Measurements from ENCODE around the gene SPPL3.

DNA sequence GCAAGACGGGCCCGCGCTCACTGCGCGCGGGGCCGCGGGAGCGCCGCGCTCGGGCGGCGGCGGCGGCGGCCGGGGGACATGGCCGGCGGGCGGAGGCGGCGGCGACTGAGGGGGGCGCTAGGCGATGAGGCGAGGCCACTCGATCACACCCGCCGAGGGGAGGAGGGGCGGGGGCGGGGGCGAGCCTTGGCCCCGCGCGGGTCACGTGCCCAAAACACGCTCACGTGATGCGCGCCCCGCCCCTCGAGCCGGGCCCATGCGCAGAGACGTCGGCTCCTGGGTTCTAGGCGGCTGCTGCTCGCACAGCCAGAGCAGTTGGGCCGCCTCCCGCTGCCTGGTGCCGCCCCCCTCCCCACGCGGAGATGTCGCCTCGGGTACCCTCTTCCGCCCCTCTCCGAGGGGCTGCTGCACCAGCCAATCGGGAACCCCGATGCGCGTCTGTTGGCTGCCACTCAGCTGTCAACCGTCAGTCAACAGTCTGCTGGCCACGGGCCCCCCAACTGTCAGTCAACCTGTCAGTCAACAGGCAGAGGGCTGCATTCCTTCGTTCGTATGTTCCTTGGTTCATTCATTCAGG is at the start of gene SPPL3:
- TF ChIP-seq SP1 (CRISPR knock-in tag; conservative IDR thresholded peaks at IDR 0.05) (peak; percentile 93), TP53 (CRISPR knock-in tag; IDR thresholded peaks at IDR 0.05) (peak; percentile 82; the same call in 1 of the 2 replicates)
